Head of caudate nucleus (tissue), 42 donors: Measurements from ENCODE around the gene SMIM15.
A peak's percentile ranks its signal among the peaks of the same experiment; 100 is the strongest.
"Not testable (repeated sequence)": the region's sequence is repeated elsewhere in the genome, so short reads cannot be mapped to it uniquely, and the experiment has no call there.

Experiments
- DNase-seq, 42 donors: peaks; one replicate each; pipeline versions ENCODE4 v3.0.0 to v3.0.0-alpha.2; 2020 to 2021; ENCODE audit warnings: mixed read lengths in 7 of 42
- intact Hi-C: fragments of 100-400 bp; cut with DNase I; formaldehyde crosslinking; loops from one replicate; pipeline ENCODE4 v1.15.0; 2022

SMIM15 gene, protein sequence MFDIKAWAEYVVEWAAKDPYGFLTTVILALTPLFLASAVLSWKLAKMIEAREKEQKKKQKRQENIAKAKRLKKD

DNA sequence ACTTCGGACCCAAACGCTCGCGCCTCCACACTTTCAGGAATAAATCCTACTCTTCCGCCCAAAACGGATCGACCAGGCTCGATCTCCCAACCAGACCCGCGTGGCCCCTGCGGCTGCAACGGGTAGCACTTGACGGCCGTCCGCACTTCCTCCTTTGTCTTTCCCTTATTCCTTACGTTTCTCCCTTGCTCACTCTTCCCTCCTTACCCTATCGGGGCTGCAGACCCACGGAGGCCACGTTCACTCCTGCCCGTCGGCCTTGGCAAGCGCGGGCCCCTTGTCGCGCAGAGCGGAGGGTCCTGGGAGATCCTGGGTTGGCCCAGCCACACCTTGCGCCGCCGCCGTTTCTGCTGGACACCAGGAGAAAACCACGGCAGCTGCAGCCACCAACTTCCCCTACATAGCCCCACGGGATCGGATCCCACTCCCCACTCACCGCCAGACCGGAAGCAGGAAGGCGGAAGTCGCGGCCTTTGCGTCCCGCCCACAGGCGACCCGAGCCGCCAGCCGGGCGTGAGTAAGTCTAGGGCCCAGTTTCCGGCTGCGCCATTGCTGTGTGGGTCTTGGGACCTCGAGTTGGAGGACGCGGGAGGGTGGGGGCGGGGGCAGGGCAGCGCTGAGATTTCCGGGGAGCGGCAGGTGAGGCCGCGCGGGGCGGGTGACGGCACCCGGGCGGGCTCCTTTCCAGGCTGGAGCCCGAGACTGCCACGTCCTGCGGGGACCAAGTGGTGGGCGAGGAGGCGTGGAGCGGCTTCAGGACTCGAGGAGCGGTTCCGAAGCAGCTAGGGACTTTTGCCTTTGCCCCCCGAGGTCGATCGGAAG is at the start of gene SMIM15:
TSS of gene SMIM15 (minus strand) at position 459 of the 822 bp plus-strand sequence. CDS start 2,297 bp downstream, outside the sequence.
- DNase-seq = peak; percentile 64 to 94 (median 86)
- intact Hi-C loops = loop anchor here (5.0 to 10.0 kb wide), 3 partner anchors 170 to 653 kb away; partner anchors contain the start of gene ZSWIM6

DNA sequence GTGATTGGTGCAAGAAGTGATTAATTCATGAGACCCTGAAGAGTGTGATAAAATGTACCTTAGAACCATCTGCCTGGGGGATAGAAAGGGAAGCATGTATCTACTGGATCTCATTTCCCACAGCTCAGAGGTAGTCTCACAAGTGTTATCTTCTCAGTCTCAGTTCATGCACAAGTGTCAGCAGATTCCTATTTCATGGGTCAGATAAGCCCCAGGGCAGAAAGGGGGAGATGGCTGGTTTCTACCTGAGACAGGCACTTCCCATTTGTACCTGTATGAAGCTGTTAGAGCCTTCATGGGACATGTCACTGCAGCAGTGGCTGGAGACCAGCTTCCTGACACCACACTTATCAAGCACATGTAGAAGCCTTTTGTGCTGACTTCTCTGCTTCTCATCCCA is 45.6 kb upstream of the SMIM15 start:
- intact Hi-C loops = no loop called here
- DNase-seq = no peak

DNA sequence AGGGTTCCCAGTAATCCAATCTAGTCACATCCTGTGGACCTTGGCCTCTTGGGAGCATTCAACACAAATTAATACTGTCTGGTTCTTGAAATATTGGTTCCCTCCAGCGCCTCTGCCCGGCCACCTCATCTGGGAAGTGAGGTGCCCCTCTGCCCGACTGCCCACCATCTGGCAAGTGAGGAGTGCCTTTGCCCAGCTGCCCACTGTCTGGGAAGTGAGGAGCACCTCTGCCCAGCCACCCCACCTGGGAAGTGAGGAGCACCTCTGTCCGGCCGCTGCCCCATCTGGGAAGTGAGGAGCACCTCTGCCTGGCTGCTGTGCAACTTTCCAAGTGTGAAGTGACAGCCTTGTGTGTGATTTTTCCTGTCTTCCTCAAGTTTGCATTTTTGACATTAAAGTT is 42.7 kb upstream of the SMIM15 start:
- intact Hi-C loops = no loop called here
- DNase-seq = no peak

DNA sequence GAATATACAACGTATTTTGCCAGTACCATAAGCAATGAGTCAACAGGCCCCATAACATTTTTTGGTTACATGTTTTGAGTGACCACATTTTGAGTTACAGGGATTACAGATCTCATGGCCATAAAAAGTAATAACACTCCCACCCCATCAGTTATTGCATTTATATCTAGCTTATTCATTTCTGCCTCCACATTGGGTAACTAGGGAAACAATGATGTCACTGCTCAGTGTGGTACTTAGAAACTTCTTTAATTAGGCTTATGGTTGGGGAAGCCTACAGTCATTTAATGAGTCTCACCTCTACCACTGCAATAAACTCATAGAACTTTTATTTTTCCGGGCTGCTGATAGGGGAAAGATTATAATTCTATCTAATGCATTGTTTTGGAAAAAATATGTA is 39.9 kb upstream of the SMIM15 start:
- DNase-seq = no peak
- intact Hi-C loops = no loop called here

DNA sequence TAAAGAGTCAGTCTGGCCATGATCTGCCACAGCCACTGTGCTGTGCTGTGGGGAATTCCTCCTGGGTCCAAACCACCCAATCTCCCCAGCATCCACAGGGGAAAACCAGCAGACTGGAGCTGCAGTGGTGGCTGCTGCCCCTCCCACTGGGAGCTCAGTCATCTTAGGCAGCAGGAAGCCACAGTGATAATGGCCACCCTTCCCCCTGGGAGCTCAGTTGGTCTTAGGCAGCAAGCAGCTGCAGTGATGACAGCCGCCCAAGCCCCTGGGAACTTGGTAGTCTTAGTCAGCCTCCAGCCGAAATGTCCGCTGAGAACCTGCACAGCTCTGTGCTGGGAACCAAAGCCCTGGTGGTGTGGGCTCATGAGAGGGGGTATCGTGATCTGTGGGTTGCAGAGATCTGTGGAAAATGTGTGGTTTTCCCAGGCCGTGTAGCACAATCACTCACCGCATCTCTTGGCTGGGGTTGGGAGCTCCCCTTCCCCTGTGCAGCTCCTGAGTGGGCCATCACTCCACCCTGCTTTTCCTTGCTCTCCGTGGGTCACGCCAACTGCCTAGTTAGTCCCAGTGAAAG is 38.4 kb upstream of the SMIM15 start:
- intact Hi-C loops = no loop called here
- DNase-seq = no peak

DNA sequence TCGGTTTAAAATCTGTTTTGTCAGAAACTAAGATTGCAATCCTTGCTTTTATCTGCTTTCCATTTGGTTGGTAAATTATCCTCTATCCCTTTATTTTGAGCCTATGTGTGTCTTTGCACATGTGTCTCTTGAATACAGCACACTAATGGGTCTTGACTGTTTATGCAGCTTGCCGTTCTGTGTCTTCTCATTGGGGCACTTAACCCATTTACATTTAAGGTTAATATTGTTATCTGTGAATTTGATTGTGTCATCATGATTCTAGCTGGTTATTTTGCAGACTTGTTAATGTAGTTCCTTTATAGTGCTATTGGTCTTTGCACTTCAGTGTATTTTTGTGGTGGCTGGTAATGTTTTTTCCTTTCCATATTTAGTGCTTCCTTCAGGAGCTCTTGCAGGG is 36.3 kb upstream of the SMIM15 start:
- no peak for DNase-seq
- intact Hi-C loops = no loop called here

DNA sequence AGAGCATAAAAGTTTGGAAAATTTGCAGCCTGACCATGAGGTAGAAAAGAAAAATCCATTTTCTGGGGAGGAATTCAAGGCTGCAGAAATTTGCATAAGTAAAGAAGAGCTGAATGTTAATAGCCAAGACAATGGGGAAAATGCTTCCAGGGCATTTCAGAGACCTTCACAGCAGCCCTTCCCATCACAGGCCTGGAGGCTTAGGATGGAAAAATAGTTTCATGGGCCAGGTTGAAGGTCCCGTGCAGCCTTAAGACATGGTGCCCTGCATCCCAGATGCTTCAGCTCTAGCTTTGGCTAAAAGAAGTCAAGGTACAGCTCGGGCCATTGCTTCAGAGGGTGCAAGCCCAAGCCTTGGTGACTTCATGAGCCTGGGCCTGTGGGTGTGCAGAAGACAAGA is 25.6 kb upstream of the SMIM15 start:
- intact Hi-C loops, DNase-seq: not testable (repeated sequence)

DNA sequence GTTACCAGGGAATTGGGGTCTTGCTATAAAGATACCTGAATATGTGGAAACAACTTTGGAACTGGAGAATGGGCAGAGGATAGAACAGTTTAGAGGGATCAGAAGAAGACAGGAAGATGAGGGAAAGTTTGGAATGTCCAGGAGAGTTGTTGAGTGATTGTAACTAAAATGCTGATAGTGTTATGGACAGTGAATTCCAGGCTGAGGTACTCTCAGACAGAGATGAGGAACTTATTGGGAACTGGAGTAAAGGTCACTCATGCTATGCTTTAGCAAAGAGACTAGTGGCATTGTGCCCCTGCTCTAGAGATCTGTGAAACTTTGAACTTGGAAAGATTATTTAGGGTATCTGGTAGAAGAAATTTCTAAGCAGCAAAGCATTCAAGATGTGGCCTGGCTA is 25.1 kb upstream of the SMIM15 start:
- DNase-seq, intact Hi-C loops: not testable (repeated sequence)

DNA sequence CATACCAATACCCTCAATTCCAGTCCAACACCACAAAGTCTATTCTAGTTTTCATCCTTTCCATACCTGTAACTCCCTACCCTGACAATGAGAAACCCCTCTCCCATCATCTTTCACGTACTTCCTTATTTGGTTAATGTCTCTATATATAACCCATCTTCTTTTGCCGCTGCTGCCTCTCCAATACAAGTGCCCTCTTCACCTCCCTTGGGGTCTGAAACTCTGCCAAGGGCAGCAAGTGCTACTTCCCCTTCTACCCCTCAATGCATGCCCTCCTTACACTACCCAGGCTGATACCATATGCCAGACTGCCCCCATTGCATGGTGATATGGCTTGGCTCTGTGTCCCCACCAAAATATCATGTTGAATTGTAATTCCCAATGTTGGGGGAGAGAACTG is 24.4 kb upstream of the SMIM15 start:
- intact Hi-C loops = no loop called here

DNA sequence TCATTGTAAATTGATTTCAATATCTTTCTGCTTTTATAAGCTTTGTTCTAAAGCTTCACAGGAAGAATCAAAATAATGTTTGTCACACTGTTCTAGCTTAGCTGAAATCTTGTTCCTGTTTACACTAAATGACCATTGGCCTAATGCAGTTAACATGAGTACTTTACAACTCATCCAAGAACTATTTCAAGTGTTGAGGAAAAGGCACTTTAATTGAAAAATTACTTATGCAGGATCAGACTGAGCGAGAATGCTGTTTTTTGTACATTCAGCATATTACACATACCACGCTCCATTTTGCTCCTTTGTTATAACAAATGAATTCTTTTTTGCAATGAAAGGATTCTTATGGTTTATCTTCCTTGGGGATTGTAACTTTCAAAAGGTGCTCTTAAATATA is 22.4 kb upstream of the SMIM15 start:
- intact Hi-C loops = no loop called here
- DNase-seq = no peak

More for the DNA sequence above, 24.4 kb upstream of the SMIM15 start:
- no peak for DNase-seq

DNA sequence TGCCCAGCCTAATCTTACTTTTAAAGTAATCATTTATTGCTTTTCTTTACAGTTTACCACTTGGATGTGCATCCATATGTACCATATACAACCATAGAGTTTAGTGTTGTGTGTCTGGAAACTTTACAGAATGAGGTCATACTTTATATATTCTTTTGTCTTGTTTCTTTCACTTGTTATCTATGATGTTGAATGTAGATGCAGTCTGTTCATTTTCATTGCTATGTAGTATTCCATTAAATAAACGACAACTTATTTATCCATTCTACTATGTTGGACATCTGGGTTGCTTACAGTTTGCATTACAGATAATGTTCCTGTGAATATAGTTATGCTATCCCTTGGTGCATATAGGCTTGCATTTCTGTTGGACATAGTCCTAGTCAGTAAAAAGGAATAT is 21.3 kb upstream of the SMIM15 start:
- intact Hi-C loops = no loop called here
- no peak for DNase-seq

DNA sequence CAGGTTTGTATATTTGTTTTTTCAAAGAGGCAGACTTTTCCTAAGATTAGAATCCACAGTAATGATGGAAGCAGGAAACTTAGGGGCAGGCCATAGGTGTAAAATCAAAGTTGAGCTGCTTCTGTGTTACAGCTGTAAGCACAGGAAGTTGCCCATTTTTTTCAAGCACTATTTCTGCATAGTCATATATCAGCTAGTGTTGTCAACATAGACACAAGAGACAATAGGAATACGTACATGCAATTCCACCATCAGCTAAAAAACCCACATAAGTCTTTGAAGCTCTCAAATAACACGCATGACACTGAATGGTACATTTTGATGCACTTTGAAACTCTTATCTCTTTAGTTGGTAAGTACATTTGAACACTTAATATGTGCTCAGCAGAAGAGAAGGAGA is 20.2 kb upstream of the SMIM15 start:
- no peak for DNase-seq
- intact Hi-C loops = no loop called here

DNA sequence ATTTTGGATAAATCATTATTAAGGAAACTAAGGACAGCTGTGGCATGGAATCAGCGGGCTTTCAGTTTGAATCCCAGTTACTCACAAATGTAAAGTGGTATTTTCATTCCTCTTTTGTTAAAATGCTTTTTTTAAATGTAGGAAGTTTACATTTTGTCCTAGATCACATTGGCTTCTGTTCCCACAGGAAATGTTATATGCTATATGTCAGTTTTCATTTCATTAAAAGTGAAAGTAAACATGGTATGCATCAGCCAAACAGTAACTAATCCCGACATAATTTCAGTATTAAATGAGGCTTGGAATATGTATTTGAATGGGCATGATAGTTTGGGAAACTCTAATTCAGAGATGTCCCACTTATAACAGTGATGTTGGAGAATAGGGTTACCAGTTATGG is 18.6 kb upstream of the SMIM15 start:
- intact Hi-C loops = no loop called here
- DNase-seq = no peak

DNA sequence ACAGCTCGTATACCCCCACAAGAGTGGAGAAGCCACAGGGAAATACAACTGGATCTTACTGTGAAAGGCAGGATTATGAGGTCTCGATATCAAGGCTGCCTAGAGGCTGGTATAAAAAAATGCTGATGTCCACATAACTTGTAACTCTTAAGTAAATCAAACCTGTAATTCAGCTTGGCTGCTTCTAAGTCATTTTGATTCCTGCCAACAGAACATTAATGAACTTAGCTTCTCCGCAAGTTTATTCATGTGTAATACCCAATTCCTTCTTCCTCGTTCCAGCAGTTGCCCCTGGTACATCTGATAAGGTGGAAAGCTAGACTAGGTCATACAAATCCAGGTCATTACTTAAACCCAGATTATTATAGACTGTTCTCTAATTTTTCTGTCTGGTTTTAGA is 16.4 kb upstream of the SMIM15 start:
- DNase-seq = no peak
- intact Hi-C loops = no loop called here

DNA sequence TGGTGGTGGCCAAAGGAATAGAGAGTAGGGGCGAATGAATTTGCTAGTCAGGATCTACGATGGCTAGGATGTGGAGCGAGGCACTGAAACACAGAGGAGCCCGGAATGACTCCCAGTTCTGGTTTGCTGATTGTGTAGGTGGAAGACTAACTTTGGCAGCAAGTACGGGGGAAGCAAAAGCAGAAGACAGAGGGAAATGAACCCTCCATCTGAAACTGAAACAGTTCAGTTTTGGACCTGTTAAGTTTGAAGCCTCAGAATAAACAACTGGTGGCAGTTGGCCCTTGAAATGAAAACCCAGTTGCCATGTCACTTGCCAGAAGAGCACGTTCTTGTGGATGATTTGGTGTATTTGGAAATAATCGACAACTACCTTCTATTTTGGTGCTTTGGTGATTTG is 15.4 kb upstream of the SMIM15 start:
- peak in 9 of 42 donors; percentile 4 to 45 (median 14) for DNase-seq
- intact Hi-C loops = no loop called here

DNA sequence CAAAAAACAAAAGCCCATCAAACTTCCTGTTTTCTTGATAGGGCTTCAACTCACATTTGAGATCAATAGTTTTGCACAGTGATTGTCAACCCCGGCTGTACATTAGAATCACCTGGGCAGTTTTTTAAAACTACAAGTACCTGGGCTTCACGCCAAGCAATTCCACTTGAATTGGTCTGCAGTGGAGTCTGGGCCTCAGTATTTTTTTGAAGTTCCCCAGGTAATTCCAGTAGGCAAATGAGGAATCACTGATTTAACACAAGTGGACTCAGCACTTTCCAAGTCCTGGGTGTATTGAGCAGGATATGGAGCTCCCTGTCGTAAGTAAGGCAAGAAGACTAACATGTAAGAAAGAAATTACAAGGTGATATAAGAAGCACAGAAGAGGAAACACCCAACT is 14.8 kb upstream of the SMIM15 start:
- DNase-seq = no peak
- intact Hi-C loops = no loop called here

DNA sequence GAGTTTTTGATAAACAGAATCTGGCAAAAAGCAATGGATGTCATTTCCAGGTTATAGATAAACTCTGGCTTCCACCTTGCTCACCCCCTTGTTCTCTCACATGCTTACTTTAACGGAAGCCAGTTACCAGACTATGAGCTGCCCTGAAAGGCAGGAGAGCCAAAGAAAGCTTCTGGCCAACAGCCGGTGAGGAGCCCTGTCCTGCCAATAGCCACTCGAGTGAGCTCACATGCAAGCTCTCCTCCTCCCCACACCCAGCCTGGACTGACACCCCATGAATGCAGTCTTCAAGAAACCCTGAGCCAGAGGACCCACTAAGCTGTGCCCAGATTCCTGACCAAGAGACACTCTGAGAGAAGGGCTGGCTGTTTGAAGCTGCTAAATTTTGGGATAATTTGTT is 14.4 kb upstream of the SMIM15 start:
- no peak for DNase-seq
- intact Hi-C loops = no loop called here

DNA sequence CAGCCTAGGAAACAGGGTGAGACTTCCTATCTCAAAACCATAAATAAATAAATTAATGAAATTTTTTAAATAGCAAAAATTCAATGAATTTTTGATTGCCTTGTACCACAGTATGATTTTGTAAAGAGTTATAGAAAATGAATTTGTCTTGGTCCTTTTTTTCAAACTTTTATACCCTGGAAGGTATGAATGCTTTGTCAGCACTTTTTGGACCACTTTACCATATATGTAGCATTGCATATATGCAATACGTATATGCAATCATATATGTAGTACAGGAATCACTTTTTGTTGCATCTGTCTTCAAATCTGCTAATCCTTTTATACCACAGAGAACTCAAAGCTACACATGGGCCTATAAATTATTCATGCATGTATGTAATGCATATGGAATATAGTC is 9.2 kb upstream of the SMIM15 start:
- intact Hi-C loops = no loop called here
- DNase-seq = no peak

DNA sequence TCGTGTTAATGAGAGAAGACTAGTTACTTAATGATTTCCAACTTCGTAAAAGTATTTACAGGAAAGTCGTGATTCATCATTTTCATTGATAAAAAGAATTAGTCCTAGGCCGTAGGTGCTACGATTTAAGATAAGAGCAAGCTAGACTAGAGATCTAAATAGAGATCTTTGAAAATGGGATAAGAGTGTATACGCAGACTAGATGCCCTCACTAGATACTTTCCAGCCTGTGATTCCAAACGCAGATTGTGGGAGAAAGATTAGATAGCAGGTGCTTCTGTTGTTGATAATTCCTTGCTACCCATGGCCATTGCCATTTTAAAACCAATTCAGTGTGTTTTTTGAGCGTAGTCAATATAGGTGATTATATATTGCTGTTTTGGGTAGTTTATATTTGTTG is 6.7 kb upstream of the SMIM15 start:
- DNase-seq = no peak
- intact Hi-C loops = loop anchor here (10.0 kb wide), 2 partner anchors 486 to 646 kb away; no protein-coding TSS in a partner anchor

DNA sequence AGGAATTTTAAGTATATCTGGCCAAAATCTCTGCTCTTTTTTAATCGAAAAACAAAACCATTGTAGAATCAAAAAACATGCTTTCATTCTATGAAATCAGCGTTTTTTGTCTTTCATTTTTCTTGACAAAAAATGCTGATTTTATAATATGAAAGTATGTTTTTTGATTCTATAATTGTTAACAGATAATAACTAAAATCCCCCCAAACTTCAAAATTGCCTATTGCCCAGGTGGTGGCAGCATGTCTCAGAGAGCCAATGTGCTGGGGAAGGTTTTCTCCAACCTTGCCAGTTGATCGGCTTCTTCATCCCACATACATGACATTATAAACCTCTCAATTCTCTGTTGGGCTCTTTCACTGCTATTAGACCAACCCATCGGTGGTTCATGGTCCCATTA is 5.1 kb upstream of the SMIM15 start:
- intact Hi-C loops = loop anchor here (10.0 kb wide), 2 partner anchors 487 to 647 kb away; no protein-coding TSS in a partner anchor
- DNase-seq = peak in 31 of 42 donors; percentile 16 to 77 (median 42)
